HL-60 (cell line): Measurements from ENCODE around the gene CAMTA1.

Experiments
- DNase-seq, 2 experiments: peaks; one replicate each; pipeline ENCODE4 v3.0.0-alpha.2; 2010 to 2020; ENCODE audit warnings: low read depth in 1 of 2, low spot score in 1 of 2
- H3K27ac ChIP-seq: fragments of 250-450 bp; sonication (Bioruptor Pico); replicated peaks from 2 replicates; pipeline ENCODE4 v1.5.1; 2020; ENCODE audit warnings: mild to moderate bottlenecking, moderate library complexity
- H3K27me3 ChIP-seq: fragments of 250-450 bp; sonication (Bioruptor Pico); 2 replicates; pipeline ENCODE4 v1.5.1; 2021; ENCODE audit warnings: mild to moderate bottlenecking, moderate library complexity; ENCODE audit not compliant: insufficient read depth, poor library complexity, severe bottlenecking
- H3K4me3 ChIP-seq: replicated peaks from 2 replicates; pipeline ENCODE4 v1.5.1; 2011; ENCODE audit warnings: mild to moderate bottlenecking, control low read depth, low read length; ENCODE audit not compliant: insufficient read depth
- CTCF ChIP-seq: IDR thresholded peaks from one replicate; pipeline ENCODE4 v1.5.1; 2011; ENCODE audit warnings: low read length, control low read depth, inconsistent platforms; ENCODE audit not compliant: insufficient read depth
- GABPA ChIP-seq: IDR thresholded peaks from 2 replicates; pipeline ENCODE4 v1.6.1; 2012; ENCODE audit warnings: low read depth
- POLR2AphosphoS5 ChIP-seq: IDR thresholded peaks from 2 replicates; pipeline ENCODE4 v1.6.1; 2012; ENCODE audit warnings: low read depth
- REST ChIP-seq: IDR thresholded peaks from 2 replicates; pipeline ENCODE4 v1.6.1; 2012; ENCODE audit warnings: low read depth; ENCODE audit not compliant: insufficient replicate concordance
- SPI1 ChIP-seq: IDR thresholded peaks from 2 replicates; pipeline ENCODE4 v1.6.1; 2012; ENCODE audit warnings: low read depth, mild to moderate bottlenecking, borderline replicate concordance

CAMTA1 gene

GRCh38 chr1:7551442-7551841, 766.2 kb downstream of the CAMTA1 start:
- DNase-seq = no peak
- TF ChIP-seq GABPA (no peak), SPI1 (no peak), REST (no peak), POLR2AphosphoS5 (no peak), CTCF (no peak)
- no peak overlapping the region for H3K27ac ChIP-seq
- H3K27me3 ChIP-seq = no peaks in the 10 kb centered on the region
- H3K4me3 ChIP-seq = no peak overlapping the region

DNA sequence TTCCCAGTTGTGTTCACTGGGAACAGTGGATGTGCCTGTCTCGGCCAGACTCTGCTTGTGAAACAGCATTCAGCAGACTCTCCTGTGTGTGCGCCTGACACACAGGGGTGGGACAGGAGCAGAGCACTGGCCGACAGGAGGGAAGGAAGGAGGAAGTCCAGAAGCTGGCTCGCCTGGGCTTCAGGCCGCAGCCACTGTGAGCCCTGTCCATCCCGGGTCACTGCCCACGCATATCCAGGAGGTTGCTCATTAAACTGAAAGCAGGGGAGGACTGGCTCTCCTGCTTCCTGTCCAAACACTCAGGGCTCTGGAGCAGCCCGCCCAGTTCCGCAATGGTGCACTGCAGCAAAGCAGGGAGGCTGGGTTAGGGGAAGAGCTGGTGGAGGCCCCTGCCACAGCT, 767.1 kb downstream of the CAMTA1 start:
- H3K27me3 ChIP-seq = no peaks in the 10 kb centered on the region
- no peak overlapping the region for H3K27ac ChIP-seq
- no peak overlapping the region for H3K4me3 ChIP-seq
- TF ChIP-seq CTCF (no peak), SPI1 (no peak), POLR2AphosphoS5 (no peak), REST (no peak), GABPA (no peak)
- no peak for DNase-seq

GRCh38 chr1:7553042-7553690, 767.9 kb downstream of the CAMTA1 start:
- H3K27me3 ChIP-seq = no peaks in the 10 kb centered on the region
- no peak overlapping the region for H3K4me3 ChIP-seq
- no peak for TF ChIP-seq GABPA
- TF ChIP-seq POLR2AphosphoS5 = no peak
- TF ChIP-seq CTCF = no peak
- no peak for TF ChIP-seq REST
- TF ChIP-seq SPI1 = no peak
- DNase-seq = no peak
- no peak overlapping the region for H3K27ac ChIP-seq
